Naive B cell (primary cell): ENCODE data around the gene WDSUB1. TPM values are rescaled to one million over a fixed set of nuclear protein-coding genes. Genes with fewer than 3 reads are reported as not detected.

ENCODE experiments used
- ATAC-seq, 2 donors: fragments of 150-1000 bp; cut with Tn5 transposase; 2 replicates each; pipeline ENCODE4 v1.10.0; 2021; ENCODE audit warnings: low read depth in 2 of 2, mild to moderate bottlenecking in 2 of 2, moderate library complexity in 2 of 2
- DNase-seq: peaks from one replicate; pipeline ENCODE4 v3.0.0; 2022
- H3K27ac Mint-ChIP-seq, 6 donors: one replicate each; pipeline ENCODE4 v1.8.0; 2020 to 2022; ENCODE audit warnings: mild to moderate bottlenecking in 6 of 6, mixed read lengths in 6 of 6, moderate library complexity in 5 of 6, inconsistent platforms in 2 of 6
- H3K27me3 Mint-ChIP-seq, 3 donors: one replicate each; pipeline ENCODE4 v1.8.0; 2021 to 2022; ENCODE audit warnings: mixed read lengths in 3 of 3, mild to moderate bottlenecking in 1 of 3
- H3K36me3 Mint-ChIP-seq, 2 donors: one replicate each; pipeline ENCODE4 v1.8.0; 2020 to 2022; ENCODE audit warnings: mixed read lengths in 2 of 2, inconsistent platforms in 1 of 2, mild to moderate bottlenecking in 1 of 2
- H3K4me1 Mint-ChIP-seq, 3 donors: one replicate each; pipeline ENCODE4 v1.8.0; 2020 to 2022; ENCODE audit warnings: mixed read lengths in 3 of 3, inconsistent platforms in 1 of 3, mild to moderate bottlenecking in 1 of 3, moderate library complexity in 1 of 3
- H3K4me3 Mint-ChIP-seq, 8 donors: one replicate each; pipeline ENCODE4 v1.8.0; 2020 to 2022; ENCODE audit warnings: mild to moderate bottlenecking in 8 of 8, mixed read lengths in 8 of 8, moderate library complexity in 8 of 8, inconsistent platforms in 2 of 8
- H3K9me3 Mint-ChIP-seq, 7 donors: one replicate each; pipeline ENCODE4 v1.8.0; 2020 to 2022; ENCODE audit warnings: mixed read lengths in 7 of 7, mild to moderate bottlenecking in 5 of 7, inconsistent platforms in 2 of 7, moderate library complexity in 1 of 7
- polyA plus RNA-seq, 6 donors: library from polyadenylated mRNA; unstranded; fragments of 300-500 nt; fragmentation: Illumina TruSeq; gene quantifications; one replicate each; pipeline ENCODE4 v1.2.3, GENCODE V29; 2021; ENCODE audit warnings: low read depth in 6 of 6

WDSUB1 gene
- polyA plus RNA-seq, 6 donors from 2014 or later, result 19.6 to 33.8 (median 25.9) TPM

GRCh38 chr2:159226608-159227385, 59.7 kb downstream of the WDSUB1 start:
- no peak overlapping the region for H3K4me3 Mint-ChIP-seq

GRCh38 chr2:159226059-159226461, 60.4 kb downstream of the WDSUB1 start:
- Mint-ChIP-seq H3K27ac (peak overlapping the region in 1 of 6 donors; percentile 74), H3K9me3 (no peaks in the 10 kb centered on the region), H3K36me3 (no peaks in the 10 kb centered on the region), H3K27me3 (peaks cover 0 to 7% (median 0%) of the 10 kb centered on the region in 3 donors), H3K4me3 (no peak overlapping the region), H3K4me1 (no peaks in the 10 kb centered on the region)
- no peak for DNase-seq
- ATAC-seq, result no peak

More at GRCh38 chr2:159226608-159227385, 59.7 kb downstream of the WDSUB1 start:
- Mint-ChIP-seq H3K36me3 (no peaks in the 10 kb centered on the region), H3K9me3 (no peaks in the 10 kb centered on the region), H3K27me3 (no peaks in the 10 kb centered on the region), H3K4me1 (no peaks in the 10 kb centered on the region), H3K27ac (no peak overlapping the region)
- DNase-seq (no peak), ATAC-seq (no peak)

GRCh38 chr2:159225025-159226016, 61.2 kb downstream of the WDSUB1 start:
- DNase-seq, result no peak
- no peak overlapping the region for H3K4me3 Mint-ChIP-seq

GRCh38 chr2:159224061-159224813, 62.3 kb downstream of the WDSUB1 start:
- no peaks in the 10 kb centered on the region for H3K4me1 Mint-ChIP-seq
- H3K4me3 Mint-ChIP-seq, result no peak overlapping the region
- no peak overlapping the region for H3K27ac Mint-ChIP-seq
- DNase-seq (no peak), ATAC-seq (no peak)
- no peaks in the 10 kb centered on the region for H3K9me3 Mint-ChIP-seq
- H3K27me3 Mint-ChIP-seq, result peaks cover 0 to 7% (median 0%) of the 10 kb centered on the region in 3 donors
- no peaks in the 10 kb centered on the region for H3K36me3 Mint-ChIP-seq

More at GRCh38 chr2:159225025-159226016, 61.2 kb downstream of the WDSUB1 start:
- H3K9me3 Mint-ChIP-seq, result no peaks in the 10 kb centered on the region
- H3K4me1 Mint-ChIP-seq, result no peaks in the 10 kb centered on the region
- H3K27ac Mint-ChIP-seq, result no peak overlapping the region
- peaks cover 0 to 7% (median 0%) of the 10 kb centered on the region in 3 donors for H3K27me3 Mint-ChIP-seq
- ATAC-seq, result no peak
- no peaks in the 10 kb centered on the region for H3K36me3 Mint-ChIP-seq

GRCh38 chr2:159219394-159219998, 67.0 kb downstream of the WDSUB1 start:
- Mint-ChIP-seq H3K27ac (no peak overlapping the region), H3K4me3 (no peak overlapping the region), H3K27me3 (peaks cover 0 to 7% (median 3%) of the 10 kb centered on the region in 3 donors), H3K36me3 (no peaks in the 10 kb centered on the region), H3K9me3 (no peaks in the 10 kb centered on the region), H3K4me1 (no peaks in the 10 kb centered on the region)
- no peak for DNase-seq
- ATAC-seq, result no peak

GRCh38 chr2:159218389-159218788, 68.1 kb downstream of the WDSUB1 start:
- Mint-ChIP-seq H3K4me3 (no peak overlapping the region), H3K9me3 (no peaks in the 10 kb centered on the region), H3K27ac (no peak overlapping the region), H3K36me3 (no peaks in the 10 kb centered on the region), H3K4me1 (no peaks in the 10 kb centered on the region), H3K27me3 (peaks cover 0 to 7% (median 3%) of the 10 kb centered on the region in 3 donors)
- DNase-seq (no peak), ATAC-seq (no peak)

GRCh38 chr2:159217676-159218075, 68.8 kb downstream of the WDSUB1 start:
- Mint-ChIP-seq H3K4me1 (no peaks in the 10 kb centered on the region), H3K36me3 (no peaks in the 10 kb centered on the region), H3K4me3 (no peak overlapping the region), H3K9me3 (no peaks in the 10 kb centered on the region), H3K27me3 (peaks cover 0 to 7% (median 3%) of the 10 kb centered on the region in 3 donors), H3K27ac (no peak overlapping the region)
- ATAC-seq, result no peak
- DNase-seq, result no peak

- H3K4me1 Mint-ChIP-seq, result peaks cover 1 to 3% (median 2%) of the 10 kb centered on the region in 3 donors
These were observed 71.4 kb downstream of the WDSUB1 start for GRCh38 chr2:159215116-159215515.

GRCh38 chr2:159214325-159214865, 72.1 kb downstream of the WDSUB1 start:
- H3K27me3 Mint-ChIP-seq, result peaks cover 0 to 3% (median 0%) of the 10 kb centered on the region in 3 donors
- no peaks in the 10 kb centered on the region for H3K36me3 Mint-ChIP-seq
- ATAC-seq, result no peak
- peak overlapping the region in 1 of 6 donors; percentile 11 for H3K27ac Mint-ChIP-seq
- DNase-seq, result no peak
- peaks cover 7 to 10% (median 9%) of the 10 kb centered on the region in 3 donors for H3K4me1 Mint-ChIP-seq
- no peak overlapping the region for H3K4me3 Mint-ChIP-seq
- no peaks in the 10 kb centered on the region for H3K9me3 Mint-ChIP-seq

More at GRCh38 chr2:159215116-159215515, 71.4 kb downstream of the WDSUB1 start:
- peak overlapping the region in 1 of 6 donors; percentile 7 for H3K27ac Mint-ChIP-seq
- peaks cover 0 to 3% (median 0%) of the 10 kb centered on the region in 3 donors for H3K27me3 Mint-ChIP-seq
- no peaks in the 10 kb centered on the region for H3K36me3 Mint-ChIP-seq
- H3K9me3 Mint-ChIP-seq, result no peaks in the 10 kb centered on the region
- no peak for DNase-seq
- ATAC-seq, result no peak
- no peak overlapping the region for H3K4me3 Mint-ChIP-seq

- DNase-seq (no peak), ATAC-seq (no peak)
- H3K36me3 Mint-ChIP-seq, result no peaks in the 10 kb centered on the region
- H3K4me1 Mint-ChIP-seq, result peaks cover 7 to 14% (median 12%) of the 10 kb centered on the region in 3 donors
- H3K4me3 Mint-ChIP-seq, result no peak overlapping the region
- H3K9me3 Mint-ChIP-seq, result no peaks in the 10 kb centered on the region
- H3K27ac Mint-ChIP-seq, result no peak overlapping the region
- peaks cover 0 to 3% (median 0%) of the 10 kb centered on the region in 3 donors for H3K27me3 Mint-ChIP-seq
These were observed 73.2 kb downstream of the WDSUB1 start for GRCh38 chr2:159213296-159213695.

GRCh38 chr2:159211447-159212396, 74.8 kb downstream of the WDSUB1 start:
- H3K4me3 Mint-ChIP-seq, result peak overlapping the region in 1 of 8 donors; percentile 33
- ATAC-seq, result no peak
- H3K36me3 Mint-ChIP-seq, result no peaks in the 10 kb centered on the region
- no peaks in the 10 kb centered on the region for H3K9me3 Mint-ChIP-seq
- peaks cover 0 to 3% (median 0%) of the 10 kb centered on the region in 3 donors for H3K27me3 Mint-ChIP-seq
- DNase-seq, result no peak
- peak overlapping the region in 2 of 6 donors; percentile 22 to 59 for H3K27ac Mint-ChIP-seq
- H3K4me1 Mint-ChIP-seq, result peaks cover 7 to 14% (median 12%) of the 10 kb centered on the region in 3 donors
